OCI-LY7 (cell line): ENCODE results near the gene LRRC4B. TPM values are rescaled to one million over a fixed set of nuclear protein-coding genes. Genes with fewer than 3 reads are reported as not detected.

Experiments
- BruUV-seq: library from RNA; stranded (reverse); fragments of 400-500 nt; replicated peaks from 2 replicates; lab custom pipeline; 2021; lab: Mats Ljungman, UMichigan
- CTCF ChIA-PET: fragments of 300-600 bp; sonication (Branson Sonifier 250); formaldehyde crosslinking; loops from one replicate; lab custom pipeline; 2022; ENCODE audit warnings: antibody characterized with exemption; ENCODE audit not compliant: unreplicated experiment; lab: Charles Lee
- POLR2A ChIA-PET: fragments of 300-600 bp; sonication (Branson Sonifier 250); formaldehyde crosslinking; loops from one replicate; lab custom pipeline; 2022; ENCODE audit warnings: antibody characterized with exemption; lab: Charles Lee
- DNase-seq: peaks from one replicate; pipeline ENCODE4 v3.0.0-alpha.2; 2015; ENCODE audit warnings: low spot score
- H2AFZ ChIP-seq: fragments of 200-600 bp; sonication (generic), shearing (Covaris generic); 2 replicates; pipeline ENCODE4 v1.6.1; 2014; ENCODE audit warnings: mild to moderate bottlenecking, antibody characterized with exemption, low read length, moderate library complexity
- H3K27ac ChIP-seq: fragments of 200-600 bp; sonication (generic); 2 replicates; pipeline ENCODE4 v1.5.1; 2014; ENCODE audit warnings: mixed run types, low read depth, mild to moderate bottlenecking, moderate library complexity, low read length, inconsistent platforms; ENCODE audit not compliant: poor library complexity, severe bottlenecking
- H3K36me3 ChIP-seq: fragments of 200-600 bp; sonication (generic); 2 replicates; pipeline ENCODE4 v1.6.1; 2014; ENCODE audit warnings: mild to moderate bottlenecking, antibody characterized with exemption, low read length, moderate library complexity, mixed read lengths; ENCODE audit not compliant: insufficient read depth
- H3K4me1 ChIP-seq: fragments of 200-600 bp; sonication (generic); 2 replicates; pipeline ENCODE4 v1.5.1; 2014; ENCODE audit warnings: mild to moderate bottlenecking, low read length; ENCODE audit not compliant: insufficient read depth, poor library complexity, severe bottlenecking
- H3K4me2 ChIP-seq: fragments of 200-600 bp; sonication (generic); 2 replicates; pipeline ENCODE4 v1.6.1; 2014; ENCODE audit warnings: mild to moderate bottlenecking, low read length
- H3K4me3 ChIP-seq: fragments of 200-600 bp; sonication (generic); 2 replicates; pipeline ENCODE4 v1.5.1; 2014; ENCODE audit warnings: mild to moderate bottlenecking, low read depth, low read length; ENCODE audit not compliant: poor library complexity, severe bottlenecking
- H3K79me2 ChIP-seq: fragments of 200-600 bp; sonication (generic); 2 replicates; pipeline ENCODE4 v1.6.1; 2016; ENCODE audit warnings: low read depth, mild to moderate bottlenecking, low read length, moderate library complexity, mixed read lengths; ENCODE audit not compliant: insufficient read depth
- H3K9me2 ChIP-seq: fragments of 200-600 bp; sonication (generic); 2 replicates; pipeline ENCODE4 v1.6.1; 2016; ENCODE audit warnings: mild to moderate bottlenecking, low read length, mixed read lengths; ENCODE audit not compliant: insufficient read depth
- H3K9me3 ChIP-seq: fragments of 200-600 bp; sonication (generic); 2 replicates; pipeline ENCODE4 v1.6.1; 2014; ENCODE audit warnings: mild to moderate bottlenecking, mixed run types, low read length, mixed read lengths
- H4K20me1 ChIP-seq: fragments of 200-600 bp; sonication (generic); 2 replicates; pipeline ENCODE4 v1.6.1; 2014; ENCODE audit warnings: mild to moderate bottlenecking, antibody characterized with exemption, low read length, moderate library complexity, mixed read lengths; ENCODE audit not compliant: insufficient read depth
- EZH2phosphoT487 ChIP-seq: fragments of 200-600 bp; sonication (generic); IDR thresholded peaks from 2 replicates; pipeline ENCODE4 v1.6.1; 2018; ENCODE audit warnings: low read depth, borderline replicate concordance, mild to moderate bottlenecking, mixed run types, antibody characterized with exemption, low read length, moderate library complexity, mixed read lengths
- intact Hi-C: fragments of 100-400 bp; cut with micrococcal nuclease; formaldehyde crosslinking; loops from one replicate; pipeline ENCODE4 v1.10.0; 2022; ENCODE audit not compliant: unreplicated experiment
- total RNA-seq, 2 experiments: library from RNA; depleted of rRNA in 1 of 2; stranded (reverse); fragments of >200 nt in 1 of 2; shearing (Covaris generic) in 1 of 2; gene quantifications; 2 replicates each; pipeline ENCODE4 v1.2.3, GENCODE V29; 2014 to 2022
- TF ChIP-seq, protein P1 (sequence below): fragments of 200-600 bp; sonication (generic); conservative IDR thresholded peaks from 2 replicates; pipeline ENCODE4 v1.5.1; 2014; ENCODE audit warnings: mild to moderate bottlenecking, antibody characterized with exemption, low read length, moderate library complexity, mixed read lengths

LRRC4B gene
- total RNA-seq, 2 experiments from 2014 or later, result 0.29 TPM; not detected in 1

DNA sequence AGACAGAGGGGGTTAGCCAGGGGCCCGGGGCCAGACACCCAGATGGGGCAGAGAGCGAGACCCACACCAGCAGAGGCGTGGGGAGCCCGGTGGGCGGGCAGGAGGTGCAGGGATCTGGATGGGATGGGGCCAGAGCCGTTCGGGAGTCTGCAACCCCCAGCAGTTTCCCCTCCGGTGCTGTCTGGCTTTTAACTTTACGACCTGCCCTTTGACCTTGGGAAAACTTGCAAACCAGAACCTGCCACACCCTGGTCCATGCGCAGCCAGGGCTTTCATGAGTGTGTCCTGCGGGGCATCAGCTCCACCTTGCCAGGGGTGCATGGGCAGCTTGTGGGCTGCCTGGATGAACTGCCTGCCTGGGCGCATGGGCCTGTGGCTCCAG is 67.1 kb downstream of the LRRC4B start:
- TF ChIP-seq, protein P1, sequence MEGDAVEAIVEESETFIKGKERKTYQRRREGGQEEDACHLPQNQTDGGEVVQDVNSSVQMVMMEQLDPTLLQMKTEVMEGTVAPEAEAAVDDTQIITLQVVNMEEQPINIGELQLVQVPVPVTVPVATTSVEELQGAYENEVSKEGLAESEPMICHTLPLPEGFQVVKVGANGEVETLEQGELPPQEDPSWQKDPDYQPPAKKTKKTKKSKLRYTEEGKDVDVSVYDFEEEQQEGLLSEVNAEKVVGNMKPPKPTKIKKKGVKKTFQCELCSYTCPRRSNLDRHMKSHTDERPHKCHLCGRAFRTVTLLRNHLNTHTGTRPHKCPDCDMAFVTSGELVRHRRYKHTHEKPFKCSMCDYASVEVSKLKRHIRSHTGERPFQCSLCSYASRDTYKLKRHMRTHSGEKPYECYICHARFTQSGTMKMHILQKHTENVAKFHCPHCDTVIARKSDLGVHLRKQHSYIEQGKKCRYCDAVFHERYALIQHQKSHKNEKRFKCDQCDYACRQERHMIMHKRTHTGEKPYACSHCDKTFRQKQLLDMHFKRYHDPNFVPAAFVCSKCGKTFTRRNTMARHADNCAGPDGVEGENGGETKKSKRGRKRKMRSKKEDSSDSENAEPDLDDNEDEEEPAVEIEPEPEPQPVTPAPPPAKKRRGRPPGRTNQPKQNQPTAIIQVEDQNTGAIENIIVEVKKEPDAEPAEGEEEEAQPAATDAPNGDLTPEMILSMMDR, result no peak
- no peak for TF ChIP-seq EZH2phosphoT487
- Histone ChIP-seq H3K4me2 (no peak overlapping the region), H3K9me3 (no peaks in the 10 kb centered on the region), H3K4me3 (no peak overlapping the region), H3K79me2 (no peaks in the 10 kb centered on the region), H3K36me3 (no peaks in the 10 kb centered on the region), H2AFZ (no peak overlapping the region), H4K20me1 (no peaks in the 10 kb centered on the region), H3K9me2 (no peaks in the 10 kb centered on the region), H3K27ac (no peak overlapping the region), H3K4me1 (peaks cover 11% of the 10 kb centered on the region)
- ChIA-PET CTCF (no interaction called here), POLR2A (no interaction called here)
- intact Hi-C loops, result no loop called here
- BruUV-seq, result no TSS peak
- no peak for DNase-seq

DNA sequence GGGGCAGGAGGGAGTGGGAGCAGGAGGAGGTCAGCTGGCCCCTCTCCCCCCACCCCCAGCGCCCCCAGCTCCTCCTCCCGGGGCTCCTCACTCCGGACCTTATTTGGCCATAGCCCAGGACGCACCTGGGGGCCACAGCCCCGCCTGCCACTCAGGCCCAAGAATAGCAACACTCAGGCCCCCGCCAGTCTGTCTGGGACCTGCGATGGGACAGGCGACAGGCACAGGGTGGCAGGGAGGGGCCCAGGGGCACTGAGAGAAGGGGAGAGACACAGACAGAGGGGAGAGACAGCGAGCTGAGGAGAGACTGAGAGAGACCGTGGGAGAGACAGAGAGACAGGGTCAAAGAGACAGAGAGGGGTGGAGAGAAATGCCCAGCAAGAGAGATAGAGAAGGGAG is 67.5 kb downstream of the LRRC4B start:
- BruUV-seq, result no TSS peak
- Histone ChIP-seq H3K79me2 (no peaks in the 10 kb centered on the region), H3K27ac (no peak overlapping the region), H3K4me2 (no peak overlapping the region), H3K9me3 (no peaks in the 10 kb centered on the region), H3K4me1 (peaks cover 11% of the 10 kb centered on the region), H3K36me3 (no peaks in the 10 kb centered on the region), H4K20me1 (no peaks in the 10 kb centered on the region), H3K4me3 (no peak overlapping the region), H2AFZ (no peak overlapping the region), H3K9me2 (no peaks in the 10 kb centered on the region)
- CTCF ChIA-PET, result no interaction called here
- TF ChIP-seq, protein P1, result no peak
- no peak for TF ChIP-seq EZH2phosphoT487
- no peak for DNase-seq
- POLR2A ChIA-PET, result no interaction called here
- intact Hi-C loops, result no loop called here

DNA sequence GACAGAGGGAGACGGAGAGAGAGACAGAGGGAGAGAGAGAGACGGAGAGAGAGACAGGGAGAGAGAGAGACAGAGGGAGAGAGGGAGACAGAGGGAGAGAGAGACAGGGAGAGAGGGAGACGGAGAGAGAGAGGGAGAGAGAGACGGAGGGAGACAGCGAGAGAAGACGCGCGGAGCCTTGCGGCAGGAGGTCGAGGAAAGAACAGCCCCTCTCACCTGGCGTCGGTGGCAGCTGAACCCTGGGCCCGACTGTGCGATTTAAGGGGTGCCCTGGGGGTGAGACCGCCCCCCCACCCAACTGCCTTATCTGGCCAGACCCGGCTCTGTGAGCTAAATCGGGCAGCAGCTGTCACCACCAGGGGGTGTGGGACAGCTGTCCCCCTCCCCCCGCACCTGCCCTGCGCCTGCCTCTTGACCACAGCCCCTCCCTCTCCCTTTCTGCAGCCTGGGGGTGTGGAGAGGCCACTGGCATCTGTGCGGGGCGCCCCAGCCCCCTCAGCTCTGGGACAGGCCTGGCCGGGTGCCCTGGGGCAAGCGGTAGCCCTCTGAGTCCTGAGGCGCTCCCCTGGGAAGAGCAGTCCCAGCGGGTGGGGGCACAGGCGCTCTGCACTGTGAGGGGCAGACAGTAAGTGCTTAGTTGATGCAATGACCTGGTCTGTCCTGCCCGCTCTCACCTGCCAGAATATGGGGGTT is 68.0 kb downstream of the LRRC4B start:
- no peaks in the 10 kb centered on the region for H4K20me1 ChIP-seq
- H3K9me3 ChIP-seq, result no peaks in the 10 kb centered on the region
- H3K79me2 ChIP-seq, result no peaks in the 10 kb centered on the region
- peaks cover 11% of the 10 kb centered on the region for H3K4me1 ChIP-seq
- no peak for DNase-seq
- intact Hi-C loops, result no loop called here
- H3K36me3 ChIP-seq, result no peaks in the 10 kb centered on the region
- no peak overlapping the region for H3K27ac ChIP-seq
- peak overlapping the region; percentile 19; the same call in 1 of the 2 replicates for H3K4me2 ChIP-seq
- TF ChIP-seq, protein P1, result no peak
- no peak for TF ChIP-seq EZH2phosphoT487
- no peaks in the 10 kb centered on the region for H3K9me2 ChIP-seq
- BruUV-seq, result no TSS peak
- ChIA-PET CTCF (no interaction called here), POLR2A (no interaction called here)
- H2AFZ ChIP-seq, result no peak overlapping the region
- no peak overlapping the region for H3K4me3 ChIP-seq
